Stimulated activated naive CD8-positive, alpha-beta T cell treated with anti-CD3 and anti-CD28 coated beads, Interleukin-15, amount 100 ng/mL, for 72 hours (primary cell): ENCODE data around the gene HOMEZ.
"Not testable (repeated sequence)": the region's sequence is repeated elsewhere in the genome, so short reads cannot be mapped to it uniquely, and the experiment has no call there.

Experiments used
- ATAC-seq: fragments of 150-1000 bp; cut with Tn5 transposase; 2 replicates; pipeline ENCODE4 v1.10.0; 2021; ENCODE audit warnings: mild to moderate bottlenecking, moderate library complexity
- DNase-seq, 2 donors: peaks; one replicate each; pipeline ENCODE4 v3.0.0; 2021 to 2022
- H3K27ac Mint-ChIP-seq, 2 donors: one replicate each; pipeline ENCODE4 v1.8.0; 2022; ENCODE audit warnings: mild to moderate bottlenecking in 2 of 2, mixed read lengths in 2 of 2, moderate library complexity in 2 of 2
- H3K27me3 Mint-ChIP-seq: one replicate; pipeline ENCODE4 v1.8.0; 2022; ENCODE audit warnings: mixed read lengths
- H3K4me1 Mint-ChIP-seq: one replicate; pipeline ENCODE4 v1.8.0; 2022; ENCODE audit warnings: mild to moderate bottlenecking, mixed read lengths
- H3K4me3 Mint-ChIP-seq, 2 donors: one replicate each; pipeline ENCODE4 v1.8.0; 2022; ENCODE audit warnings: mild to moderate bottlenecking in 2 of 2, mixed read lengths in 2 of 2, moderate library complexity in 1 of 2
- H3K9me3 Mint-ChIP-seq, 2 donors: one replicate each; pipeline ENCODE4 v1.8.0; 2022; ENCODE audit warnings: mixed read lengths in 2 of 2

HOMEZ gene

GRCh38 chr14:23259426-23259825, 26.5 kb downstream of the HOMEZ start:
- H3K4me1 Mint-ChIP-seq = no peaks in the 10 kb centered on the region
- H3K27me3 Mint-ChIP-seq = peaks cover 63% of the 10 kb centered on the region
- H3K27ac Mint-ChIP-seq = no peak overlapping the region
- no peak overlapping the region for H3K4me3 Mint-ChIP-seq
- DNase-seq (no peak), ATAC-seq (no peak)
- no peaks in the 10 kb centered on the region for H3K9me3 Mint-ChIP-seq

DNA sequence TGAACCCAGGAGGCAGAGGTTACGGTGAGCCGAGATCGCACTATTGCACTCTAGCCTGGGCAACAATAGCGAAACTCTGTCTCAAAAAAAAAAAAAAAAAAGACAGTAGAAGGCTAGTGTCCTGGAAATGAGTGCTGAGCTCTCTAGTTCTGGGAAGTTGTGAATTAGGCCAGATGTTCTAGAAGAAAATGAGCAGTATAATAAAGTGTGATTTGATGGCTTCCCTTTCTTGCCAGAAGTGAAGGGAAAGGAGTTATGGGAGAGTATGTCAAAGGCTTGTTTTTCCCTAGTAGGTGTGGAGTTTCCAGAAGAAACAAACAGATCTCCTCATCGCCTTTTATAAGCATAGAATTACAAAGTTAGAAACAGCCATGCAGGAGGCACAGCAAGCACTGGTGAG, 27.7 kb downstream of the HOMEZ start:
- ATAC-seq (no peak), DNase-seq (no peak)
- H3K4me1 Mint-ChIP-seq = no peaks in the 10 kb centered on the region
- H3K27ac Mint-ChIP-seq = no peak overlapping the region
- H3K4me3 Mint-ChIP-seq = no peak overlapping the region
- H3K27me3 Mint-ChIP-seq = peaks cover 57% of the 10 kb centered on the region
- H3K9me3 Mint-ChIP-seq = no peaks in the 10 kb centered on the region

DNA sequence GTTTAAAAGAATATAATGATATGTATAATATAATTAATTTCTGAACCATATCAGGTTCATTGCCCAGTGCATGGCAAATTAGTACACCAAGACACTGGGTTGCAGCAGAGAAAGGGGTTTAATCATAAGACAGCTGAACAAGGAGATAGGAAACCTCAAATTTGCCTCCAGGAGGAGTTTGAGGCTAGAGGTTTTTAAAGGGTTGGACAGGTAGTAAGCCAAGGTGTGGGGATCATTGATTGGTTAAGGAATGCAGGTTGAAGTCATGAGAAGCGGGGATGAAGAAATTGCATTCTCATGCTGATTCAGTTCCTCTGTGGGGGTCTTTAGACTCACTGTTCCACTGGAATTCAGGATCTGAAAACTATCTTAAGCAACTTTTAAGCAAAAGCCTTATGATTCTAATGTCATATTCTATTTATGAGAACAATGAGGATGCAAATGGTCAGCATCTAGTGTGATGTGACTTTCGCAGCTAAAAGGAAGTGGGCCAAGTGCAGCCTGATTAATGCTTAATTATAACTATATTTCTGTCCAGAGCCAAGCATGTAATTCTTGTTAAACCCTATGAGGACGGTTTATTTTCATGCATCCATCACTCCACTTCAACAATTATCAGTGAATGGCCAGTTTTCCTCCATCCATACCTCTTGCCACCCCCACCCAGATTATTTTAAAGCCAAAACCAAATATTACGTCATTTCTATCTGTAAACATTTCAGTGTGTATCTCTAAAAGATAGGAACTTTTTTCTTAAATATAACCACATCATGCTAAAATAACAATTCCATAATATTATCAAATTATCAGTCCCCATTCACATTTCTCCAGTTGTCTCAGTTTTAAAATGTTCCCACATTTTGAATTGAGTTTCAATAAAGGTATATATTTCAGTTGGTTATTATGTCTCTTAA, 33.3 kb downstream of the HOMEZ start:
- peaks cover 27% of the 10 kb centered on the region for H3K27me3 Mint-ChIP-seq
- no peak for ATAC-seq
- no peak overlapping the region for H3K27ac Mint-ChIP-seq

DNA sequence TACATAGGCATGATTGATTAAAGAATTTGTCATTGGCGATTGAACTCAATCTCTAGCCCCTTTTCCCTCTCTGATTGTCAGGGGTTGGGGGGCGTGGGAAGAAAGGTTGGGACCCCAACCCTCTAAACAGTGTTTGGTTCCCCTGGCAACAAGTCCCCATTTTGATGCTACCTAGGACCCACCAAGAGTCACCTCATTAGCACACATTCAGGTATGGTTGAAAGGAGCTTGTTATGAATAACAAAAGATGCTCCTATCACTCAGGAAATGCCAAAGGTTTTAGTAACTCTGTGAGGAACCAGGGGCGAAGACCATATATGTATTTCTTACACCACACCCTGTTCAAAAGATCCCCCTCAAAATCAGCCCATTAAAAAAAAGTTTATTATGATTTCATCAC, 33.9 kb downstream of the HOMEZ start:
- Mint-ChIP-seq H3K9me3 (no peaks in the 10 kb centered on the region), H3K27ac (no peak overlapping the region), H3K27me3 (peaks cover 25% of the 10 kb centered on the region), H3K4me3 (no peak overlapping the region), H3K4me1 (no peaks in the 10 kb centered on the region)
- DNase-seq (no peak), ATAC-seq (no peak)

More for the DNA sequence above, 33.3 kb downstream of the HOMEZ start:
- H3K9me3 Mint-ChIP-seq = no peaks in the 10 kb centered on the region
- no peak for DNase-seq
- H3K4me1 Mint-ChIP-seq = no peaks in the 10 kb centered on the region
- H3K4me3 Mint-ChIP-seq = no peak overlapping the region

GRCh38 chr14:23249824-23250223, 36.1 kb downstream of the HOMEZ start:
- no peaks in the 10 kb centered on the region for H3K9me3 Mint-ChIP-seq
- DNase-seq = no peak
- H3K27ac Mint-ChIP-seq = no peak overlapping the region
- H3K4me3 Mint-ChIP-seq = no peak overlapping the region
- ATAC-seq = no peak
- peaks cover 25% of the 10 kb centered on the region for H3K27me3 Mint-ChIP-seq
- H3K4me1 Mint-ChIP-seq = no peaks in the 10 kb centered on the region

- Mint-ChIP-seq H3K27ac (no peak overlapping the region), H3K4me3 (no peak overlapping the region), H3K4me1 (no peaks in the 10 kb centered on the region), H3K27me3 (peaks cover 24% of the 10 kb centered on the region), H3K9me3 (no peaks in the 10 kb centered on the region)
- ATAC-seq = no peak
- DNase-seq = no peak
Observed at GRCh38 chr14:23248601-23249000, 37.3 kb downstream of the HOMEZ start.

GRCh38 chr14:23245282-23245681, 40.6 kb downstream of the HOMEZ start:
- Mint-ChIP-seq H3K4me3 (no peak overlapping the region), H3K27ac (no peak overlapping the region), H3K4me1 (no peaks in the 10 kb centered on the region), H3K27me3 (no peaks in the 10 kb centered on the region), H3K9me3 (no peaks in the 10 kb centered on the region)
- DNase-seq = no peak
- no peak for ATAC-seq

DNA sequence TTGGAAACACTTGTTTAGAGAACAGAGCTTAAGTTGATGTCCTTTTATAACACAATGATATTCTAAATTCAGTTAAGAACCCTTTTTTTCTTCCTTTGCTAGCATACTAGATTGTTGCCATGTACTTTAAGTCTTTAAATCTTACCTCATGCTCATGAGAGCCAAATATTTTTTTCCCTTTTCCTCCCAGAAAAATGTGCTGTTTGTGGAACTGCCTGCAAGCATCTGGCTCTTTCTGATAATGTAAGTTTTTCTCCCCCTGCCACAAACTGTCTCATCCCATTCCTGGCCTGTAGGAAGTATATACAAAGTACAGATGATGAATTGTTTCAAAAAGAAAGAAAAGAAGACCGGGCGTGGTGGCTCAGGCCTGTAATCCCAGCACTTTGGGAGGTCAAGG, 42.9 kb downstream of the HOMEZ start:
- Mint-ChIP-seq H3K4me1 (peaks cover 2% of the 10 kb centered on the region), H3K4me3 (no peak overlapping the region), H3K9me3 (no peaks in the 10 kb centered on the region), H3K27me3 (peaks cover 3% of the 10 kb centered on the region), H3K27ac (no peak overlapping the region)
- DNase-seq (no peak), ATAC-seq (no peak)

DNA sequence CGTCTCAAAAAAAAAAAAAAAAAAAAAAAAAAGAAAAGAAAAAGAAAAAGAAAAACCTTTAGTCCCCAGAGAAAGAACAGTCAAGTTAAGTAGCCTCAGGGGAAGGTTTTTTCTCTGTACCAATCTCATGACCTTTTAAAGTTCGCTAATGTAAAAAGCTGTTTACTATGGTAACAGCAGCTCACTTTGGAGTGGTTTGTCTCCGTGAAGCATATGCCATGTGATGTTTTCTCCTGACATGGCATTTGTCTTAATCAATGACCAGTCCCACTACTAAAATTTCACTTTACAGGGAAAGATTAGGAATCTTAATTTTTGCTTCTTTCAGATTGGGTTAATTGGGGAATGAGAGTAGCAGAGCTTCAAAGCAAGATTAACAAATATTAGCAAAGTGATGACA, 43.9 kb downstream of the HOMEZ start:
- no peak for ATAC-seq
- no peak overlapping the region for H3K27ac Mint-ChIP-seq

GRCh38 chr14:23241061-23241715, 44.7 kb downstream of the HOMEZ start:
- peak overlapping the region in 1 of 2 donors; percentile 0 for H3K27ac Mint-ChIP-seq
- not testable (repeated sequence) for ATAC-seq, H3K4me1 Mint-ChIP-seq, H3K27me3 Mint-ChIP-seq, H3K4me3 Mint-ChIP-seq, DNase-seq, H3K9me3 Mint-ChIP-seq

More for the DNA sequence above, 43.9 kb downstream of the HOMEZ start:
- peaks cover 10% of the 10 kb centered on the region for H3K27me3 Mint-ChIP-seq
- no peaks in the 10 kb centered on the region for H3K9me3 Mint-ChIP-seq
- H3K4me3 Mint-ChIP-seq = no peak overlapping the region
- H3K4me1 Mint-ChIP-seq = peaks cover 10% of the 10 kb centered on the region
- no peak for DNase-seq

GRCh38 chr14:23240661-23241060, 45.3 kb downstream of the HOMEZ start:
- Mint-ChIP-seq H3K27ac (no peak overlapping the region), H3K4me1 (peaks cover 10% of the 10 kb centered on the region), H3K4me3 (peak overlapping the region in 1 of 2 donors; percentile 30), H3K9me3 (no peaks in the 10 kb centered on the region), H3K27me3 (peaks cover 10% of the 10 kb centered on the region)
- ATAC-seq (peak; percentile 54), DNase-seq (no peak)

DNA sequence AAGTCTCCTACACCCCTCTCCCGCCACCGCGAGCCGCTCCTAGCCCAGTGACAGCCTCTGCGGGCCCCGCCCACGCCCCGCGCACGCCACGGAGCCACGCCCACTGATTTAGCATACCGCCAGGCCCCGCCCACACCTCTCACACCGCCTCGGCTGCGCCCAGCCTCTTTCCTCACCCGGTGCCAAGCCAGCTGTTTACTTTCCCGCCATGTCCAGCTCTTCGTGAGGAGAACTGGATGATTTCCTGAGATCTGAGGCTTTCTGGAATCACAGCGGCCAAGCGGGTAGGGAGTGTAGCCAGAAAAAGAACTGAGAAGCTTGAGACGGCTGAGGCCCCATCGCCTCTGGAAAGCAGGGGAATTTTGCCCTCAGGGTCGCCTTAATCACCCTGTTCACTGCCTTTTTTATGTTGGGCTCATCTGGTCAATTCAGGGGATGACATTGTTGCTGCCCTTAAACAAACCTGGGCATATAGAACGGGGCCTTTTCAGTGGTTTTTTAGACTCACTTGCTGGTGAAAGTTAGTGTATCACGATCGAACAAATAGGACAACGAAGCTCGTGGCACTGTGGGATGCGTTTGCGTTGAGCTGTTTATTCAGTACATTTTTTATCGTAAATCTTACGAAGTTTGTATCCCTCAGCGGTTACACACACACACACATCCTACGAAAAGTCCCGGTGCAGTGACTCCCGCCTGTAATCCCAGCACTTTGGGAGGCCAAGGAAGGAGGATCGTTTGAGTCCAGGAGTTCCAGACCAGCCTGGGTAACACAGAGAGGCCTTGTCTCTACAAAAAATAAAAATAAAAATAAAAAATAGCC, 47.9 kb downstream of the HOMEZ start, which contains the start of gene RNF212B:
Gene RNF212B (plus strand): TSS at position 165 of the 823 bp plus-strand sequence. CDS start 2,410 bp downstream, outside the sequence.
- peak; percentile 99 for ATAC-seq
- peak within 1 kb of the TSS; percentile 82 to 83 for H3K4me3 Mint-ChIP-seq
- no peaks in the 10 kb centered on the region for H3K9me3 Mint-ChIP-seq
- DNase-seq = peak; percentile 83 to 86
- peaks cover 10% of the 10 kb centered on the region for H3K4me1 Mint-ChIP-seq
- H3K27ac Mint-ChIP-seq = peak within 1 kb of the TSS in 1 of 2 donors; percentile 85
- peaks cover 10% of the 10 kb centered on the region for H3K27me3 Mint-ChIP-seq

DNA sequence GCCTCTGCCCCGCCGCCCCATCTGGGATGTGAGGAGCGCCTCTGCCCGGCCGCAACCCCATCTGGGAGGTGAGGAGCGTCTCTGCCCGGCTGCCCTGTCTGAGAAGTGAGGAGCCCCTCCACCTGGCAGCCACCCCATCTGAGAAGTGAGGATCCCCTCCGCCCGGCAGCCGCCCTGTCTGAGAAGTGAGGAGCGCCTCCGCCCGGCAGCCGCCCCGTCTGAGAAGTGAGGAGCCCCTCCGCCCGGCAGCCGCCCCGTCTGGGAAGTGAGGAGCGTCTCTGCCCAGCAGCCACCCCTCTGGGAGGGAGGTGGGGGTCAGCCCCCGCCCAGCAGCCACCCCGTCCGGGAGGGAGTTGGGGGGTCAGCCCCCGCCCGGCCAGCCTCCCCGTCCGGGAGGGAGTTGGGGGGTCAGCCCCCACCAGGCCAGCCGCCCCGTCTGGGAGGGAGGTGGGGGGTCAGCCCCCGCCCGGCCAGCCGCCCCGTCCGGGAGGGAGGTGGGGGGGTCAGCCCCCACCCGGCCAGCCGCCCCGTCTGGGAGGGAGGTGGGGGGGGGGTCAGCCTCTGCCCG, 53.6 kb downstream of the HOMEZ start:
- H3K27me3 Mint-ChIP-seq, H3K4me3 Mint-ChIP-seq, H3K9me3 Mint-ChIP-seq: not testable (repeated sequence)

GRCh38 chr14:23228812-23229211, 57.1 kb downstream of the HOMEZ start:
- DNase-seq = no peak
- Mint-ChIP-seq H3K4me1 (peaks cover 9% of the 10 kb centered on the region), H3K27ac (no peak overlapping the region), H3K4me3 (no peak overlapping the region), H3K27me3 (peaks cover 13% of the 10 kb centered on the region), H3K9me3 (peaks cover 0 to 6% of the 10 kb centered on the region in 2 donors)
- no peak for ATAC-seq

More for the DNA sequence above, 53.6 kb downstream of the HOMEZ start:
- H3K27ac Mint-ChIP-seq, H3K4me1 Mint-ChIP-seq, DNase-seq: not testable (repeated sequence)
- ATAC-seq = peak; percentile 39

DNA sequence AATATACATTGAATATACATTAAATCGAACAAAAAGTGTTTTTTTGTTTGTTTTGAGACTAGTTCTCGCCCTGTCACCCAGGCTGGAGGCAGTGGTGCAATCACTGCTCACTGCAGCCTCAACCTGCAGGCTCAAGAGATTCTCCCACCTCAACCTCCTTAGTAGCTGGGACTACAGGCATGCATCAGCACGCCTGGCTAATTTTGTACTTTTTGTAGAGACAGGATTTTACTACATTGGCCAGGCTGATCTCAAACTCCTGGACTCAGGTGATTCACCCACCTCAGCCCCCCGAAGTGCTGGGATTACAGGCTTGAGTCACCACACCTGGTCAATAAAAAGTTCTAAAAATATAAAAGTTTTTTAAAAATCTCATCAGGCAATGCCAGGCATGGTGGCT, 58.4 kb downstream of the HOMEZ start:
- no peak overlapping the region for H3K27ac Mint-ChIP-seq
- H3K4me3 Mint-ChIP-seq = no peak overlapping the region
- peaks cover 14% of the 10 kb centered on the region for H3K27me3 Mint-ChIP-seq
- no peak for ATAC-seq
- peaks cover 0 to 6% of the 10 kb centered on the region in 2 donors for H3K9me3 Mint-ChIP-seq
- H3K4me1 Mint-ChIP-seq = peaks cover 9% of the 10 kb centered on the region
- no peak for DNase-seq
